ENCODE measurements around the gene THAP8. TPM values are rescaled to one million over a fixed set of nuclear protein-coding genes. Genes with fewer than 3 reads are reported as not detected.

The THAP8 gene
- total and polyA plus RNA-seq, 2 of the 4 experiments (the other 2 are of a cell fraction), result 1.8 to 5.9 TPM

GRCh38 chr19:36064826-36065225 is 10.7 kb upstream of the THAP8 start:
- H3K14ac ChIP-seq (replicated peaks; ENCODE audit: low read depth, low read length), result no peak overlapping the region
- H3K9me1 ChIP-seq (ENCODE audit: insufficient read depth, low read length), result 0 out of 2 replicates have a peak, but pooled peaks cover 7% of the 10 kb centered on the region
- TF ChIP-seq MAZ (IDR thresholded peaks at IDR 0.05; ENCODE audit: borderline replicate concordance, low read depth, low read length) (no peak), MAFK (IDR thresholded peaks at IDR 0.05; ENCODE audit: low read depth, low read length) (no peak), POLR2A (IDR thresholded peaks at IDR 0.05; ENCODE audit: low read depth, low read length) (no peak), NFE2L2 (IDR thresholded peaks at IDR 0.05; ENCODE audit: low read depth, low read length) (no peak), RFX5 (IDR thresholded peaks at IDR 0.05; ENCODE audit: low read depth, low read length) (no peak), CTCF (conservative IDR thresholded peaks at IDR 0.05; ENCODE audit: low read depth, low read length) (no peak), RAD21 (IDR thresholded peaks at IDR 0.05; ENCODE audit: low read length) (no peak), ELK1 (IDR thresholded peaks at IDR 0.05; ENCODE audit: borderline replicate concordance, low read depth, low read length) (no peak)
- H2AK9ac ChIP-seq (replicated peaks; ENCODE audit: low read depth, low read length, poor library complexity), result no peak overlapping the region
- no peak overlapping the region for H3K18ac ChIP-seq (ENCODE audit: low read depth, low read length)
- no peaks in the 10 kb centered on the region for H4K20me1 ChIP-seq (ENCODE audit: insufficient read depth, low read length)
- H3K27ac ChIP-seq (ENCODE audit: insufficient read depth, low read length), result no peak overlapping the region
- no peak overlapping the region for H2AFZ ChIP-seq (replicated peaks; ENCODE audit: low read length, poor library complexity)
- no TSS peak for BruUV-seq (replicated peaks)
- H2BK5ac ChIP-seq (ENCODE audit: low read depth, low read length, poor library complexity, severe bottlenecking), result no peak overlapping the region
- DNase-seq (no peak), ATAC-seq (ENCODE audit: low read depth) (no peak)
- H3K9ac ChIP-seq (ENCODE audit: low read depth, low read length), result no peak overlapping the region
- no peak overlapping the region for H2BK15ac ChIP-seq (ENCODE audit: low read depth, low read length)
- peaks cover 3 to 22% of the 10 kb centered on the region in 2 experiments; a peak in 3 of 4 replicates for H3K79me1 ChIP-seq (ENCODE audit: low read depth in 1 of 2, low read length in 2 of 2)
- dilution Hi-C loops (cut with HindIII; ENCODE audit: low sequenced_read_pairs, unreplicated experiment) (no loop called here), intact Hi-C loops (cut with micrococcal nuclease) (no loop called here), in situ Hi-C loops (cut with MboI; ENCODE audit: low sequenced_read_pairs) (no loop called here)
- WGBS, 2 experiments (ENCODE audit: extremely low coverage in 2 of 2, insufficient read length in 1 of 2), result 96% methylated on average over 4 of the region's 8 CpGs; no CpG with 5 or more reads in 1 of the 2 experiments
- no peak overlapping the region for H3K4ac ChIP-seq (ENCODE audit: low read depth, low read length)
- H2AK5ac ChIP-seq (ENCODE audit: low read depth, low read length), result no peak overlapping the region
- peaks cover 12% of the 10 kb centered on the region for H3K36me3 ChIP-seq (ENCODE audit: control insufficient read depth, insufficient read depth, low read length)
- no peak overlapping the region for H2BK120ac ChIP-seq (ENCODE audit: low read depth, low read length)
- ChIA-PET CTCF (interaction anchor here (1.6 kb wide), 1 partner anchor 63 kb away, joined by 5 read pairs; no protein-coding TSS in a partner anchor), POLR2A (ENCODE audit: unreplicated experiment) (no interaction called here)
- H3K4me2 ChIP-seq (ENCODE audit: low read depth, low read length), result no peak overlapping the region
- H3K56ac ChIP-seq (ENCODE audit: extremely low read depth, insufficient read depth, low read length), result no peak overlapping the region
- H3K23ac ChIP-seq (ENCODE audit: low read depth, low read length), result no peak overlapping the region
- H3K27me3 ChIP-seq (ENCODE audit: control insufficient read depth, insufficient read depth, low read length), result no peaks in the 10 kb centered on the region
- no peak overlapping the region for H4K91ac ChIP-seq (ENCODE audit: insufficient read depth, low read depth, low read length)
- no peaks in the 10 kb centered on the region for H3K9me3 ChIP-seq (ENCODE audit: control insufficient read depth, insufficient read depth, low read length)
- H2BK20ac ChIP-seq (ENCODE audit: low read depth, low read length), result no peak overlapping the region
- no peak overlapping the region for H3K4me3 ChIP-seq (ENCODE audit: insufficient read depth, low read depth, low read length)
- no peak overlapping the region for H4K8ac ChIP-seq (ENCODE audit: low read depth in 2 of 2, low read length in 2 of 2)
- no peaks in the 10 kb centered on the region for H3K4me1 ChIP-seq (ENCODE audit: control insufficient read depth, insufficient read depth, low read length)
- H4K5ac ChIP-seq (ENCODE audit: low read depth, low read length), result no peak overlapping the region
